Sciatic nerve (tissue), 2 donors: Measurements from ENCODE around the gene SHTN1. TPM values are rescaled to one million over a fixed set of nuclear protein-coding genes. Genes with fewer than 3 reads are reported as not detected.

ENCODE experiments used
- ATAC-seq: fragments of 200-7000 bp; cut with Tn5 transposase; one replicate; pipeline ENCODE4 v1.9.1; 2020; ENCODE audit warnings: mild to moderate bottlenecking, moderate library complexity
- DNase-seq: peaks from one replicate; pipeline ENCODE4 v3.0.0-alpha.2; 2020; ENCODE audit warnings: low spot score
- intact Hi-C: fragments of 100-400 bp; cut with DNase I; formaldehyde crosslinking; loops from one replicate; pipeline ENCODE4 v1.14.2; 2022
- total RNA-seq: library from RNA; stranded (reverse); fragmentation: NEBNext Ultra II Directional; extraction: Animal tissue kit (Norgen Biotek cat#: 25700); gene quantifications from one replicate; pipeline ENCODE4 v1.2.1, GENCODE V29; 2021
- donor health status: DM: no; HTN: no; CAD: no.
- donor health status: DM: no; HTN: no; CAD: no.

Gene SHTN1
- total RNA-seq, 1 donor from 2014 or later = 23.2 TPM

GRCh38 chr10:116931806-116932205 lies 73.2 kb downstream of the SHTN1 start:
- no peak for DNase-seq
- intact Hi-C loops = no loop called here
- ATAC-seq = no peak

GRCh38 chr10:116926426-116926825 lies 78.6 kb downstream of the SHTN1 start:
- intact Hi-C loops = no loop called here
- no peak for DNase-seq
- ATAC-seq = no peak

- intact Hi-C loops = no loop called here
- DNase-seq (no peak), ATAC-seq (no peak)
Observed at GRCh38 chr10:116925056-116925455, 79.9 kb downstream of the SHTN1 start.

GRCh38 chr10:116919706-116920105 lies 85.3 kb downstream of the SHTN1 start:
- DNase-seq (no peak), ATAC-seq (no peak)
- intact Hi-C loops = loop anchor here (5.0 kb wide), 1 partner anchor 1157 kb away; no protein-coding TSS in a partner anchor

GRCh38 chr10:116919164-116919563 lies 85.8 kb downstream of the SHTN1 start:
- ATAC-seq (no peak), DNase-seq (no peak)
- intact Hi-C loops = loop anchor here (5.0 kb wide), 1 partner anchor 1157 kb away; no protein-coding TSS in a partner anchor

GRCh38 chr10:116918583-116918982 lies 86.4 kb downstream of the SHTN1 start:
- intact Hi-C loops = loop anchor here (5.0 kb wide), 1 partner anchor 1156 kb away; no protein-coding TSS in a partner anchor
- no peak for ATAC-seq
- DNase-seq = no peak

GRCh38 chr10:116917481-116917880 lies 87.5 kb downstream of the SHTN1 start:
- intact Hi-C loops = loop anchor here (5.0 kb wide), 1 partner anchor 1155 kb away; no protein-coding TSS in a partner anchor
- ATAC-seq (no peak), DNase-seq (no peak)

GRCh38 chr10:116915340-116915739 lies 89.6 kb downstream of the SHTN1 start:
- DNase-seq (no peak), ATAC-seq (no peak)
- intact Hi-C loops = loop anchor here (5.0 kb wide), 1 partner anchor 1153 kb away; no protein-coding TSS in a partner anchor

- intact Hi-C loops = no loop called here
- DNase-seq (no peak), ATAC-seq (no peak)
Observed at GRCh38 chr10:116913695-116914094, 91.3 kb downstream of the SHTN1 start.

GRCh38 chr10:116912162-116912561 lies 92.8 kb downstream of the SHTN1 start:
- intact Hi-C loops = no loop called here
- DNase-seq (no peak), ATAC-seq (no peak)

GRCh38 chr10:116910910-116911309 lies 94.1 kb downstream of the SHTN1 start:
- intact Hi-C loops = no loop called here

GRCh38 chr10:116909307-116909706 lies 95.7 kb downstream of the SHTN1 start:
- DNase-seq (no peak), ATAC-seq (no peak)
- intact Hi-C loops = no loop called here

More at GRCh38 chr10:116910910-116911309, 94.1 kb downstream of the SHTN1 start:
- ATAC-seq (no peak), DNase-seq (no peak)

GRCh38 chr10:116907245-116907987 lies 97.6 kb downstream of the SHTN1 start:
- ATAC-seq = no peak
- DNase-seq = no peak
- intact Hi-C loops = no loop called here

- intact Hi-C loops = no loop called here
- DNase-seq (no peak), ATAC-seq (no peak)
Observed at GRCh38 chr10:116905845-116906210, 99.2 kb downstream of the SHTN1 start.

GRCh38 chr10:116899626-116900025 lies 105.4 kb downstream of the SHTN1 start:
- intact Hi-C loops = no loop called here
- DNase-seq (no peak), ATAC-seq (no peak)

- DNase-seq = no peak
- intact Hi-C loops = no loop called here
- no peak for ATAC-seq
Observed at GRCh38 chr10:116893686-116894037, 111.3 kb downstream of the SHTN1 start.

- intact Hi-C loops = no loop called here
- DNase-seq = no peak
- ATAC-seq = no peak
Observed at GRCh38 chr10:116892907-116893685, 111.9 kb downstream of the SHTN1 start.

GRCh38 chr10:116891208-116891607 lies 113.8 kb downstream of the SHTN1 start:
- ATAC-seq (no peak), DNase-seq (peak; percentile 76)
- intact Hi-C loops = no loop called here

GRCh38 chr10:116889066-116889465 lies 115.9 kb downstream of the SHTN1 start:
- ATAC-seq (no peak), DNase-seq (no peak)
- intact Hi-C loops = no loop called here

- ATAC-seq (peak; percentile 60), DNase-seq (no peak)
- intact Hi-C loops = no loop called here
Observed at GRCh38 chr10:116888380-116889055, 116.5 kb downstream of the SHTN1 start.
